Choroid plexus epithelial cell (primary cell): Measurements from ENCODE around the gene LIN9.

Experiments
- DNase-seq: peaks from one replicate; pipeline ENCODE4 v3.0.0-alpha.2; 2010; ENCODE audit warnings: low read depth
- H3K4me3 ChIP-seq: 2 replicates; pipeline ENCODE4 v1.5.1; 2011; ENCODE audit warnings: low read depth, mild to moderate bottlenecking, control low read depth, low read length, moderate library complexity
- CTCF ChIP-seq: conservative IDR thresholded peaks from 2 replicates; pipeline ENCODE4 v1.5.1; 2011; ENCODE audit warnings: low read depth, mild to moderate bottlenecking, control low read depth, inconsistent platforms, low read length, moderate library complexity

Gene LIN9

GRCh38 chr1:226308723-226309397, at the start of gene LIN9:
Gene LIN9, minus strand, starts transcription at chr1:226309164. Its CDS starts 25 bp downstream, at chr1:226309139.
- no peak for TF ChIP-seq CTCF

GRCh38 chr1:226357416-226357815, 48.5 kb upstream of the LIN9 start:
- no peak for TF ChIP-seq CTCF
- H3K4me3 ChIP-seq = no peak overlapping the region
- no peak for DNase-seq

More at GRCh38 chr1:226308723-226309397, at the start of gene LIN9:
- peak; percentile 91 for DNase-seq
- H3K4me3 ChIP-seq = peak within 1 kb of the TSS; percentile 96

- DNase-seq = peak; percentile 5
- TF ChIP-seq CTCF = no peak
Observed at GRCh38 chr1:226355669-226356551, 46.9 kb upstream of the LIN9 start.

GRCh38 chr1:226355016-226355415, 46.1 kb upstream of the LIN9 start:
- H3K4me3 ChIP-seq = no peak overlapping the region
- TF ChIP-seq CTCF = no peak
- no peak for DNase-seq

More at GRCh38 chr1:226355669-226356551, 46.9 kb upstream of the LIN9 start:
- no peak overlapping the region for H3K4me3 ChIP-seq

- no peak overlapping the region for H3K4me3 ChIP-seq
- DNase-seq = no peak
- no peak for TF ChIP-seq CTCF
Observed at GRCh38 chr1:226353698-226354525, 44.9 kb upstream of the LIN9 start.

GRCh38 chr1:226351709-226352108, 42.7 kb upstream of the LIN9 start:
- no peak for DNase-seq
- no peak overlapping the region for H3K4me3 ChIP-seq
- no peak for TF ChIP-seq CTCF
